OCI-LY7 (cell line): ENCODE measurements around the gene ATP11A. TPM values are rescaled to one million over a fixed set of nuclear protein-coding genes. Genes with fewer than 3 reads are reported as not detected.

Experiments used
- BruUV-seq: library from RNA; stranded (reverse); fragments of 400-500 nt; replicated peaks from 2 replicates; lab custom pipeline; 2021; lab: Mats Ljungman, UMichigan
- CTCF ChIA-PET: fragments of 300-600 bp; sonication (Branson Sonifier 250); formaldehyde crosslinking; loops from one replicate; lab custom pipeline; 2022; ENCODE audit warnings: antibody characterized with exemption; ENCODE audit not compliant: unreplicated experiment; lab: Charles Lee
- POLR2A ChIA-PET: fragments of 300-600 bp; sonication (Branson Sonifier 250); formaldehyde crosslinking; loops from one replicate; lab custom pipeline; 2022; ENCODE audit warnings: antibody characterized with exemption; lab: Charles Lee
- DNase-seq: peaks from one replicate; pipeline ENCODE4 v3.0.0-alpha.2; 2015; ENCODE audit warnings: low spot score
- H2AFZ ChIP-seq: fragments of 200-600 bp; sonication (generic), shearing (Covaris generic); 2 replicates; pipeline ENCODE4 v1.6.1; 2014; ENCODE audit warnings: mild to moderate bottlenecking, antibody characterized with exemption, low read length, moderate library complexity
- H3K27ac ChIP-seq: fragments of 200-600 bp; sonication (generic); 2 replicates; pipeline ENCODE4 v1.5.1; 2014; ENCODE audit warnings: mixed run types, low read depth, mild to moderate bottlenecking, moderate library complexity, low read length, inconsistent platforms; ENCODE audit not compliant: poor library complexity, severe bottlenecking
- H3K36me3 ChIP-seq: fragments of 200-600 bp; sonication (generic); 2 replicates; pipeline ENCODE4 v1.6.1; 2014; ENCODE audit warnings: mild to moderate bottlenecking, antibody characterized with exemption, low read length, moderate library complexity, mixed read lengths; ENCODE audit not compliant: insufficient read depth
- H3K4me1 ChIP-seq: fragments of 200-600 bp; sonication (generic); 2 replicates; pipeline ENCODE4 v1.5.1; 2014; ENCODE audit warnings: mild to moderate bottlenecking, low read length; ENCODE audit not compliant: insufficient read depth, poor library complexity, severe bottlenecking
- H3K4me2 ChIP-seq: fragments of 200-600 bp; sonication (generic); 2 replicates; pipeline ENCODE4 v1.6.1; 2014; ENCODE audit warnings: mild to moderate bottlenecking, low read length
- H3K4me3 ChIP-seq: fragments of 200-600 bp; sonication (generic); 2 replicates; pipeline ENCODE4 v1.5.1; 2014; ENCODE audit warnings: mild to moderate bottlenecking, low read depth, low read length; ENCODE audit not compliant: poor library complexity, severe bottlenecking
- H3K79me2 ChIP-seq: fragments of 200-600 bp; sonication (generic); 2 replicates; pipeline ENCODE4 v1.6.1; 2016; ENCODE audit warnings: low read depth, mild to moderate bottlenecking, low read length, moderate library complexity, mixed read lengths; ENCODE audit not compliant: insufficient read depth
- H3K9me2 ChIP-seq: fragments of 200-600 bp; sonication (generic); 2 replicates; pipeline ENCODE4 v1.6.1; 2016; ENCODE audit warnings: mild to moderate bottlenecking, low read length, mixed read lengths; ENCODE audit not compliant: insufficient read depth
- H3K9me3 ChIP-seq: fragments of 200-600 bp; sonication (generic); 2 replicates; pipeline ENCODE4 v1.6.1; 2014; ENCODE audit warnings: mild to moderate bottlenecking, mixed run types, low read length, mixed read lengths
- H4K20me1 ChIP-seq: fragments of 200-600 bp; sonication (generic); 2 replicates; pipeline ENCODE4 v1.6.1; 2014; ENCODE audit warnings: mild to moderate bottlenecking, antibody characterized with exemption, low read length, moderate library complexity, mixed read lengths; ENCODE audit not compliant: insufficient read depth
- CTCF ChIP-seq: fragments of 200-600 bp; sonication (generic); conservative IDR thresholded peaks from 2 replicates; pipeline ENCODE4 v1.5.1; 2014; ENCODE audit warnings: mild to moderate bottlenecking, antibody characterized with exemption, low read length, moderate library complexity, mixed read lengths
- EZH2phosphoT487 ChIP-seq: fragments of 200-600 bp; sonication (generic); IDR thresholded peaks from 2 replicates; pipeline ENCODE4 v1.6.1; 2018; ENCODE audit warnings: low read depth, borderline replicate concordance, mild to moderate bottlenecking, mixed run types, antibody characterized with exemption, low read length, moderate library complexity, mixed read lengths
- intact Hi-C: fragments of 100-400 bp; cut with micrococcal nuclease; formaldehyde crosslinking; loops from one replicate; pipeline ENCODE4 v1.10.0; 2022; ENCODE audit not compliant: unreplicated experiment
- total RNA-seq, 2 experiments: library from RNA; depleted of rRNA in 1 of 2; stranded (reverse); fragments of >200 nt in 1 of 2; shearing (Covaris generic) in 1 of 2; gene quantifications; 2 replicates each; pipeline ENCODE4 v1.2.3, GENCODE V29; 2014 to 2022

Gene ATP11A
- total RNA-seq, 2 experiments from 2014 or later: 8.8 to 23.1 TPM

GRCh38 chr13:112896736-112897602, 207.1 kb downstream of the ATP11A start:
- H4K20me1 ChIP-seq: no peaks in the 10 kb centered on the region
- no peak overlapping the region for H3K4me3 ChIP-seq
- H2AFZ ChIP-seq: no peak overlapping the region
- H3K36me3 ChIP-seq: no peaks in the 10 kb centered on the region
- no peak overlapping the region for H3K27ac ChIP-seq
- CTCF ChIA-PET: no interaction called here
- TF ChIP-seq CTCF (no peak), EZH2phosphoT487 (no peak)
- intact Hi-C loops: no loop called here
- no peaks in the 10 kb centered on the region for H3K79me2 ChIP-seq
- H3K9me2 ChIP-seq: no peaks in the 10 kb centered on the region
- POLR2A ChIA-PET: no interaction called here
- no peaks in the 10 kb centered on the region for H3K9me3 ChIP-seq
- no TSS peak for BruUV-seq
- no peak for DNase-seq
- peaks cover 6% of the 10 kb centered on the region for H3K4me1 ChIP-seq
- H3K4me2 ChIP-seq: no peak overlapping the region

- no TSS peak for BruUV-seq
- no peak overlapping the region for H3K27ac ChIP-seq
- no peak overlapping the region for H3K4me2 ChIP-seq
- no peaks in the 10 kb centered on the region for H3K9me3 ChIP-seq
- no peaks in the 10 kb centered on the region for H3K36me3 ChIP-seq
- no peaks in the 10 kb centered on the region for H3K79me2 ChIP-seq
- ChIA-PET POLR2A (no interaction called here), CTCF (no interaction called here)
- H3K9me2 ChIP-seq: no peaks in the 10 kb centered on the region
- no peak overlapping the region for H2AFZ ChIP-seq
- no peak overlapping the region for H3K4me3 ChIP-seq
- peaks cover 6% of the 10 kb centered on the region for H3K4me1 ChIP-seq
- intact Hi-C loops: no loop called here
- no peaks in the 10 kb centered on the region for H4K20me1 ChIP-seq
- TF ChIP-seq CTCF (no peak), EZH2phosphoT487 (no peak)
- DNase-seq: no peak
These were observed 207.7 kb downstream of the ATP11A start for GRCh38 chr13:112897603-112897955.

GRCh38 chr13:112897956-112898620, 208.2 kb downstream of the ATP11A start:
- peaks cover 6% of the 10 kb centered on the region for H3K4me1 ChIP-seq
- H3K9me2 ChIP-seq: no peaks in the 10 kb centered on the region
- no peak overlapping the region for H3K4me2 ChIP-seq
- ChIA-PET CTCF (no interaction called here), POLR2A (no interaction called here)
- no peaks in the 10 kb centered on the region for H3K36me3 ChIP-seq
- no peak overlapping the region for H3K4me3 ChIP-seq
- H2AFZ ChIP-seq: no peak overlapping the region
- BruUV-seq: no TSS peak
- no peaks in the 10 kb centered on the region for H3K9me3 ChIP-seq
- no peak overlapping the region for H3K27ac ChIP-seq
- no peaks in the 10 kb centered on the region for H4K20me1 ChIP-seq
- H3K79me2 ChIP-seq: no peaks in the 10 kb centered on the region
- intact Hi-C loops: no loop called here
- DNase-seq: no peak
- no peak for TF ChIP-seq CTCF
- TF ChIP-seq EZH2phosphoT487: no peak
